Measurements from ENCODE around the gene RAB6A.

- TF ChIP-seq POLR2A (IDR thresholded peaks at IDR 0.05; ENCODE audit: control extremely low read depth in 1 of 2, low read depth in 2 of 2, low read length in 2 of 2): no peak
- TF ChIP-seq EP300 (IDR thresholded peaks at IDR 0.05; ENCODE audit: borderline replicate concordance in 1 of 2, low read depth in 2 of 2, low read length in 2 of 2): no peak
- TF ChIP-seq, protein P1, sequence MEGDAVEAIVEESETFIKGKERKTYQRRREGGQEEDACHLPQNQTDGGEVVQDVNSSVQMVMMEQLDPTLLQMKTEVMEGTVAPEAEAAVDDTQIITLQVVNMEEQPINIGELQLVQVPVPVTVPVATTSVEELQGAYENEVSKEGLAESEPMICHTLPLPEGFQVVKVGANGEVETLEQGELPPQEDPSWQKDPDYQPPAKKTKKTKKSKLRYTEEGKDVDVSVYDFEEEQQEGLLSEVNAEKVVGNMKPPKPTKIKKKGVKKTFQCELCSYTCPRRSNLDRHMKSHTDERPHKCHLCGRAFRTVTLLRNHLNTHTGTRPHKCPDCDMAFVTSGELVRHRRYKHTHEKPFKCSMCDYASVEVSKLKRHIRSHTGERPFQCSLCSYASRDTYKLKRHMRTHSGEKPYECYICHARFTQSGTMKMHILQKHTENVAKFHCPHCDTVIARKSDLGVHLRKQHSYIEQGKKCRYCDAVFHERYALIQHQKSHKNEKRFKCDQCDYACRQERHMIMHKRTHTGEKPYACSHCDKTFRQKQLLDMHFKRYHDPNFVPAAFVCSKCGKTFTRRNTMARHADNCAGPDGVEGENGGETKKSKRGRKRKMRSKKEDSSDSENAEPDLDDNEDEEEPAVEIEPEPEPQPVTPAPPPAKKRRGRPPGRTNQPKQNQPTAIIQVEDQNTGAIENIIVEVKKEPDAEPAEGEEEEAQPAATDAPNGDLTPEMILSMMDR (IDR thresholded peaks at IDR 0.05; ENCODE audit: control extremely low read depth in 1 of 3, insufficient read depth in 1 of 3, low read depth in 1 of 3, low read length in 3 of 3): no peak
- TF ChIP-seq RFX5 (IDR thresholded peaks at IDR 0.05; ENCODE audit: borderline replicate concordance, low read depth, low read length): no peak
- no peak for TF ChIP-seq EZH2 (IDR thresholded peaks at IDR 0.05; ENCODE audit: low read depth, low read length, severe bottlenecking)
- no peak for TF ChIP-seq MAFK (IDR thresholded peaks at IDR 0.05; ENCODE audit: low read depth, low read length)
- TF ChIP-seq POLR2AphosphoS5 (IDR thresholded peaks at IDR 0.05; ENCODE audit: low read depth, low read length): no peak
- no peak for TF ChIP-seq SP1 (IDR thresholded peaks at IDR 0.05; ENCODE audit: low read depth, low read length)
- TF ChIP-seq SIN3A (conservative IDR thresholded peaks at IDR 0.05 in 1 of 2, IDR thresholded peaks at IDR 0.05 in 1 of 2; ENCODE audit: low read depth in 1 of 2, low read length in 2 of 2): no peak
- no peak for TF ChIP-seq CBX8 (IDR thresholded peaks at IDR 0.05; ENCODE audit: borderline replicate concordance, low read depth, low read length)
- TF ChIP-seq HDAC2 (IDR thresholded peaks at IDR 0.05; ENCODE audit: borderline replicate concordance in 1 of 2, low read depth in 2 of 2, low read length in 2 of 2): no peak
- no peak for TF ChIP-seq JUN (IDR thresholded peaks at IDR 0.05; ENCODE audit: low read depth, low read length)
Observed at GRCh38 chr11:73648121-73648520, 112.8 kb downstream of the RAB6A start.

Measured in H1 (cell line).